Retinal pigment epithelial cell (primary cell): ENCODE data around the gene MITD1.

Experiments
- DNase-seq: peaks from one replicate; pipeline ENCODE4 v3.0.0-alpha.2; 2010; ENCODE audit warnings: low read depth
- H3K4me3 ChIP-seq: 2 replicates; pipeline ENCODE4 v1.5.1; 2011; ENCODE audit warnings: mild to moderate bottlenecking, low read length, control low read depth, moderate library complexity
- CTCF ChIP-seq: conservative IDR thresholded peaks from 2 replicates; pipeline ENCODE4 v1.5.1; 2011; ENCODE audit warnings: low read depth, low read length, control low read depth, inconsistent platforms

MITD1 gene

GRCh38 chr2:99154643-99155536, 26.0 kb downstream of the MITD1 start, which contains the start of the genes LIPT1 and TSGA10:
LIPT1 (plus strand) TSS chr2:99154967; CDS start chr2:99161958, 6,991 bp downstream.
TSGA10 (minus strand) TSS chr2:99154942; CDS start chr2:99109439, 45,503 bp downstream.
- peak; percentile 33 for TF ChIP-seq CTCF
- peak; percentile 70 for DNase-seq
- peak within 1 kb of the TSS; percentile 87 for H3K4me3 ChIP-seq

GRCh38 chr2:99153921-99154604, 26.8 kb downstream of the MITD1 start:
- DNase-seq: no peak
- H3K4me3 ChIP-seq: peak overlapping the region; percentile 87
- no peak for TF ChIP-seq CTCF

- H3K4me3 ChIP-seq: no peak overlapping the region
- no peak for TF ChIP-seq CTCF
- no peak for DNase-seq
Measured at GRCh38 chr2:99152199-99152895, 28.5 kb downstream of the MITD1 start.

GRCh38 chr2:99150706-99151105, 30.2 kb downstream of the MITD1 start:
- DNase-seq: no peak
- H3K4me3 ChIP-seq: no peak overlapping the region
- no peak for TF ChIP-seq CTCF

- H3K4me3 ChIP-seq: peak within 1 kb of the TSS; percentile 86
- TF ChIP-seq CTCF: no peak
- peak; percentile 65 for DNase-seq
Measured at GRCh38 chr2:99141110-99142108, 39.4 kb downstream of the MITD1 start, which contains the start of gene C2orf15. C2orf15 (plus strand) TSS chr2:99141707; CDS start chr2:99150559, 8,852 bp downstream.

- DNase-seq: no peak
- no peak for TF ChIP-seq CTCF
- H3K4me3 ChIP-seq: peak overlapping the region; percentile 86
Measured at GRCh38 chr2:99140860-99141109, 40.1 kb downstream of the MITD1 start.
